Measurements from ENCODE around the gene FEZ2. TPM values are rescaled to one million over a fixed set of nuclear protein-coding genes. Genes with fewer than 3 reads are reported as not detected.

The FEZ2 gene
- polyA plus RNA-seq, 1 of the 3 experiments (the other 2 are of a cell fraction), result 37.2 TPM

GRCh38 chr2:36573165-36573564 lies 24.8 kb downstream of the FEZ2 start:
- Histone ChIP-seq H3K79me2 (ENCODE audit: insufficient read depth) (peaks cover 86% of the 10 kb centered on the region), H3K4me3 (ENCODE audit: low read depth in 2 of 2, low read length in 1 of 2) (no peak overlapping the region), H3F3A (replicated peaks; ENCODE audit: insufficient read depth) (peaks cover 35% of the 10 kb centered on the region), H3K9me3 (no peaks in the 10 kb centered on the region), H3K9ac (no peak overlapping the region), H2AFZ (ENCODE audit: low read depth) (no peak overlapping the region), H3K4me2 (no peak overlapping the region), H3K9me2 (no peaks in the 10 kb centered on the region), H3K27me3 (ENCODE audit: insufficient read depth) (no peaks in the 10 kb centered on the region), H3K4me1 (ENCODE audit: control insufficient read depth in 1 of 2, insufficient read depth in 2 of 2, low read depth in 1 of 2, low read length in 1 of 2) (peaks cover 0 to 26% of the 10 kb centered on the region in 2 experiments; a peak in 3 of 4 replicates), H4K20me1 (ENCODE audit: insufficient read depth) (no peaks in the 10 kb centered on the region), H3K36me3 (replicated peaks in 1 of 2; ENCODE audit: control insufficient read depth in 1 of 2, insufficient read depth in 2 of 2, low read length in 1 of 2) (peaks cover 34 to 60% of the 10 kb centered on the region in 2 experiments), H3K27ac (ENCODE audit: low read depth in 2 of 2, low read length in 1 of 2) (peak overlapping the region in 1 of 2 experiments; percentile 42; a peak in 2 of 4 replicates)
- ChIA-PET POLR2A (no interaction called here), CTCF (interaction anchor here (0.7 kb wide), 1 partner anchor 221 kb away, joined by 3 read pairs; no protein-coding TSS in a partner anchor)
- TF ChIP-seq RFX5 (IDR thresholded peaks at IDR 0.05; ENCODE audit: low read length), result no peak
- no peak for TF ChIP-seq EP300 (IDR thresholded peaks at IDR 0.05; ENCODE audit: borderline replicate concordance in 1 of 2, low read depth in 1 of 2, low read length in 1 of 2)
- no peak for TF ChIP-seq GABPA (IDR thresholded peaks at IDR 0.05; ENCODE audit: low read depth)
- no peak for TF ChIP-seq MXI1 (IDR thresholded peaks at IDR 0.05; ENCODE audit: low read depth, low read length)
- TF ChIP-seq EZH2phosphoT487 (IDR thresholded peaks at IDR 0.05; ENCODE audit: borderline replicate concordance, low read depth), result no peak
- no peak for TF ChIP-seq FOXJ3 (CRISPR knock-in tag; IDR thresholded peaks at IDR 0.05)
- TF ChIP-seq MAX (IDR thresholded peaks at IDR 0.05; ENCODE audit: low read depth), result no peak
- TF ChIP-seq, protein P1, sequence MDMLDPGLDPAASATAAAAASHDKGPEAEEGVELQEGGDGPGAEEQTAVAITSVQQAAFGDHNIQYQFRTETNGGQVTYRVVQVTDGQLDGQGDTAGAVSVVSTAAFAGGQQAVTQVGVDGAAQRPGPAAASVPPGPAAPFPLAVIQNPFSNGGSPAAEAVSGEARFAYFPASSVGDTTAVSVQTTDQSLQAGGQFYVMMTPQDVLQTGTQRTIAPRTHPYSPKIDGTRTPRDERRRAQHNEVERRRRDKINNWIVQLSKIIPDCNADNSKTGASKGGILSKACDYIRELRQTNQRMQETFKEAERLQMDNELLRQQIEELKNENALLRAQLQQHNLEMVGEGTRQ (IDR thresholded peaks at IDR 0.05; ENCODE audit: borderline replicate concordance, low read depth, low read length), result no peak
- WGBS (ENCODE audit: low lambda C conversion rate), result 97% methylated on average over 1 of the region's 1 CpG
- no peak for DNase-seq

- H3K4me2 ChIP-seq, result no peak overlapping the region
- no peak overlapping the region for H3K4me3 ChIP-seq (ENCODE audit: low read depth in 2 of 2, low read length in 1 of 2)
- no peak for TF ChIP-seq FOXJ3 (CRISPR knock-in tag; IDR thresholded peaks at IDR 0.05)
- TF ChIP-seq, protein P2, sequence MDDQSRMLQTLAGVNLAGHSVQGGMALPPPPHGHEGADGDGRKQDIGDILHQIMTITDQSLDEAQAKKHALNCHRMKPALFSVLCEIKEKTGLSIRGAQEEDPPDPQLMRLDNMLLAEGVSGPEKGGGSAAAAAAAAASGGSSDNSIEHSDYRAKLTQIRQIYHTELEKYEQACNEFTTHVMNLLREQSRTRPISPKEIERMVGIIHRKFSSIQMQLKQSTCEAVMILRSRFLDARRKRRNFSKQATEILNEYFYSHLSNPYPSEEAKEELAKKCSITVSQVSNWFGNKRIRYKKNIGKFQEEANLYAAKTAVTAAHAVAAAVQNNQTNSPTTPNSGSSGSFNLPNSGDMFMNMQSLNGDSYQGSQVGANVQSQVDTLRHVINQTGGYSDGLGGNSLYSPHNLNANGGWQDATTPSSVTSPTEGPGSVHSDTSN (IDR thresholded peaks at IDR 0.05), result peak; percentile 14; the same call in 1 of the 2 replicates
- 61% methylated on average over 4 of the region's 4 CpGs for whole genome bisulfite sequencing (ENCODE audit: low lambda C conversion rate)
- ChIA-PET POLR2A (no interaction called here), CTCF (interaction anchor here (0.7 kb wide), 1 partner anchor 220 kb away, joined by 3 read pairs; no protein-coding TSS in a partner anchor)
- DNase-seq, result no peak
- no peaks in the 10 kb centered on the region for H3K9me3 ChIP-seq
- H3K36me3 ChIP-seq (replicated peaks in 1 of 2; ENCODE audit: control insufficient read depth in 1 of 2, insufficient read depth in 2 of 2, low read length in 1 of 2), result peaks cover 29 to 55% of the 10 kb centered on the region in 2 experiments
- H3F3A ChIP-seq (replicated peaks; ENCODE audit: insufficient read depth), result peaks cover 40% of the 10 kb centered on the region
- H3K27ac ChIP-seq (ENCODE audit: low read depth in 2 of 2, low read length in 1 of 2), result peak overlapping the region in 1 of 2 experiments; percentile 42; a peak in 2 of 4 replicates
- H4K20me1 ChIP-seq (ENCODE audit: insufficient read depth), result no peaks in the 10 kb centered on the region
- peaks cover 84% of the 10 kb centered on the region for H3K79me2 ChIP-seq (ENCODE audit: insufficient read depth)
- H2AFZ ChIP-seq (ENCODE audit: low read depth), result no peak overlapping the region
- no peak overlapping the region; the same call in 1 of the 2 replicates for H3K9ac ChIP-seq
- H3K27me3 ChIP-seq (ENCODE audit: insufficient read depth), result no peaks in the 10 kb centered on the region
- no peaks in the 10 kb centered on the region for H3K9me2 ChIP-seq
- peaks cover 0 to 29% of the 10 kb centered on the region in 2 experiments; a peak in 3 of 4 replicates for H3K4me1 ChIP-seq (ENCODE audit: control insufficient read depth in 1 of 2, insufficient read depth in 2 of 2, low read depth in 1 of 2, low read length in 1 of 2)
Observed at GRCh38 chr2:36572719-36573059, 25.3 kb downstream of the FEZ2 start.
